ENCODE results near the gene SEMA3A.

SEMA3A gene

GRCh38 chr7:84125654-84126053 is 68.9 kb downstream of the SEMA3A start:
- in situ Hi-C loops (cut with HindIII; ENCODE audit: low pct_ligation_motif_present, low pct_unique_long_range_greater_than_20kb, low sequenced_read_pairs) = no loop called here
- no peak for DNase-seq

- no peak for DNase-seq
- in situ Hi-C loops (cut with HindIII; ENCODE audit: low pct_ligation_motif_present, low pct_unique_long_range_greater_than_20kb, low sequenced_read_pairs) = no loop called here
Measured at GRCh38 chr7:84123965-84124547, 70.5 kb downstream of the SEMA3A start.

- no peak for DNase-seq
- in situ Hi-C loops (cut with HindIII; ENCODE audit: low pct_ligation_motif_present, low pct_unique_long_range_greater_than_20kb, low sequenced_read_pairs) = no loop called here
Measured at GRCh38 chr7:84122582-84123360, 71.8 kb downstream of the SEMA3A start.

- in situ Hi-C loops (cut with HindIII; ENCODE audit: low pct_ligation_motif_present, low pct_unique_long_range_greater_than_20kb, low sequenced_read_pairs) = no loop called here
- DNase-seq = no peak
Measured at GRCh38 chr7:84117304-84117703, 77.3 kb downstream of the SEMA3A start.

GRCh38 chr7:84113906-84114850 is 80.4 kb downstream of the SEMA3A start:
- in situ Hi-C loops (cut with HindIII; ENCODE audit: low pct_ligation_motif_present, low pct_unique_long_range_greater_than_20kb, low sequenced_read_pairs) = no loop called here
- DNase-seq = no peak

- in situ Hi-C loops (cut with HindIII; ENCODE audit: low pct_ligation_motif_present, low pct_unique_long_range_greater_than_20kb, low sequenced_read_pairs) = no loop called here
Measured at GRCh38 chr7:84113286-84113685, 81.3 kb downstream of the SEMA3A start.

GRCh38 chr7:84112771-84113170 is 81.8 kb downstream of the SEMA3A start:
- in situ Hi-C loops (cut with HindIII; ENCODE audit: low pct_ligation_motif_present, low pct_unique_long_range_greater_than_20kb, low sequenced_read_pairs) = no loop called here
- no peak for DNase-seq

More at GRCh38 chr7:84113286-84113685, 81.3 kb downstream of the SEMA3A start:
- no peak for DNase-seq

GRCh38 chr7:84111842-84112241 is 82.7 kb downstream of the SEMA3A start:
- in situ Hi-C loops (cut with HindIII; ENCODE audit: low pct_ligation_motif_present, low pct_unique_long_range_greater_than_20kb, low sequenced_read_pairs) = no loop called here

GRCh38 chr7:84110400-84110799 is 84.2 kb downstream of the SEMA3A start:
- in situ Hi-C loops (cut with HindIII; ENCODE audit: low pct_ligation_motif_present, low pct_unique_long_range_greater_than_20kb, low sequenced_read_pairs) = no loop called here
- DNase-seq = no peak

More at GRCh38 chr7:84111842-84112241, 82.7 kb downstream of the SEMA3A start:
- DNase-seq = no peak

- no peak for DNase-seq
- in situ Hi-C loops (cut with HindIII; ENCODE audit: low pct_ligation_motif_present, low pct_unique_long_range_greater_than_20kb, low sequenced_read_pairs) = no loop called here
Measured at GRCh38 chr7:84108787-84109186, 85.8 kb downstream of the SEMA3A start.

GRCh38 chr7:84108119-84108518 is 86.5 kb downstream of the SEMA3A start:
- in situ Hi-C loops (cut with HindIII; ENCODE audit: low pct_ligation_motif_present, low pct_unique_long_range_greater_than_20kb, low sequenced_read_pairs) = no loop called here
- no peak for DNase-seq

- in situ Hi-C loops (cut with HindIII; ENCODE audit: low pct_ligation_motif_present, low pct_unique_long_range_greater_than_20kb, low sequenced_read_pairs) = no loop called here
- no peak for DNase-seq
Measured at GRCh38 chr7:84107259-84107658, 87.3 kb downstream of the SEMA3A start.

GRCh38 chr7:84106291-84106690 is 88.3 kb downstream of the SEMA3A start:
- in situ Hi-C loops (cut with HindIII; ENCODE audit: low pct_ligation_motif_present, low pct_unique_long_range_greater_than_20kb, low sequenced_read_pairs) = no loop called here
- DNase-seq = no peak

GRCh38 chr7:84105586-84105985 is 89.0 kb downstream of the SEMA3A start:
- no peak for DNase-seq
- in situ Hi-C loops (cut with HindIII; ENCODE audit: low pct_ligation_motif_present, low pct_unique_long_range_greater_than_20kb, low sequenced_read_pairs) = no loop called here

- in situ Hi-C loops (cut with HindIII; ENCODE audit: low pct_ligation_motif_present, low pct_unique_long_range_greater_than_20kb, low sequenced_read_pairs) = no loop called here
- no peak for DNase-seq
Measured at GRCh38 chr7:84104826-84105225, 89.8 kb downstream of the SEMA3A start.

- in situ Hi-C loops (cut with HindIII; ENCODE audit: low pct_ligation_motif_present, low pct_unique_long_range_greater_than_20kb, low sequenced_read_pairs) = no loop called here
- DNase-seq = no peak
Measured at GRCh38 chr7:84102213-84102612, 92.4 kb downstream of the SEMA3A start.

- DNase-seq = peak; percentile 62
- in situ Hi-C loops (cut with HindIII; ENCODE audit: low pct_ligation_motif_present, low pct_unique_long_range_greater_than_20kb, low sequenced_read_pairs) = no loop called here
Measured at GRCh38 chr7:84100866-84101265, 93.7 kb downstream of the SEMA3A start.

GRCh38 chr7:84095971-84096370 is 98.6 kb downstream of the SEMA3A start:
- in situ Hi-C loops (cut with HindIII; ENCODE audit: low pct_ligation_motif_present, low pct_unique_long_range_greater_than_20kb, low sequenced_read_pairs) = no loop called here

GRCh38 chr7:84092207-84092606 is 102.4 kb downstream of the SEMA3A start:
- no peak for DNase-seq
- in situ Hi-C loops (cut with HindIII; ENCODE audit: low pct_ligation_motif_present, low pct_unique_long_range_greater_than_20kb, low sequenced_read_pairs) = no loop called here

More at GRCh38 chr7:84095971-84096370, 98.6 kb downstream of the SEMA3A start:
- DNase-seq = no peak
